GM18520 (cell line): ENCODE data around the gene NEDD9.

ENCODE experiments used
- ATAC-seq: cut with Tn5 transposase; IDR thresholded peaks from one replicate; pipeline ENCODE4 v1.9.1; 2021; ENCODE audit not compliant: unreplicated experiment

Gene NEDD9

DNA sequence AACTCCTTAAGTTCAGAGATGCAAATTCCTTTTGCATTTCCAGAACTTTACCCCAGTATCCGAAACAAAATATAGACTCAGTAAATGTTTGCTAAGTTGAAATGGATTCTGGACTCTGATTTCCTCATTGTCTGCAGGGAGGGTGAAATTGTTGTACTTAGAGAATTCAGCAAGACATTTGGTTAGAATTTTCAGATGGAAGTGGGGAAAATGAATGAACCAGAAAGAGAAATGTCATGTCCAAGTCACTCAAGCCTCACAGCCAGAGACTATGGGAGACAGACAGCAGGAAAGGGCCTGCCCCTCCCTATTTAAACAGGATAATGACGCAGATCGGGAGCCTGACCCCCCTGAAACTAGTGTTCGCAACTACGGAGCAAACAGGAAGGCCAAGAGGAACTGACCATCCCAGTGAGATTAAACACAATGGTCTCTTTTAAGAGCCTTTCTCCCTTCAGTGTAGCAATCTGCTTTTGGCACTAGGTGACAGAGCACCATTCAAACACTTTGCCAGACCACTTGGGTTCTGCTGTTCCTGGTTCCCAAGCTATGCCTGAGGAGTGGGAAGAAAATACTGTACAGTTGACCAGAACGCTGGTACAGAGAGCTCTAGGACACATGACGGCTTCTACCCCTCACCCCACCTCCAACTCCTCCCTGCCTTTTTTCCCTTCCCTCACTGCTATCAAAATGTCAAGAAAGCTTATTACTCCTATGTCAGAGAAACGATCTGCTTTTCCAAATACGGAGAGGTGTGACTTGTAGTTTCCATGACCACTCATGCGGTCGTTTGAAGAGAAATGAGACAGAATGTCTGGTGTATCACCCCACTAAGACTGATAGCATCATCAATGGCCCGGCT, 13.7 kb downstream of the NEDD9 start:
- ATAC-seq, result no peak

DNA sequence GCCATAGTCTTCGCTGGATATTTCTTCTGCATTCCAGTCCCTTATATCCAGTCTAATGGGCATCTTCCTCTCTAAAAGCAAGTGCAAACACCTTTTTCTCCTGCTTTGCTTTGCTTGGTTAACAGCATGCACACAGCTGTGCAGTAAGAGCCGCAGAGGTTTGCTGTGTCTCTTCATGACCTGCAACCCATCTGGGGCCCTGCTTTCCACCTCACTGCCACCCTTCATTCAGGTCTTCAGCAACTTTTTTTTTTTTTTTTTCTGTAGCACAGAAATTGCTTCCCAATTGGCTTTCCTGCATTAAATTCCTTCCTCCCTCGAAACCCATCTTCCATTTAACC, 14.4 kb downstream of the NEDD9 start:
- no peak for ATAC-seq

DNA sequence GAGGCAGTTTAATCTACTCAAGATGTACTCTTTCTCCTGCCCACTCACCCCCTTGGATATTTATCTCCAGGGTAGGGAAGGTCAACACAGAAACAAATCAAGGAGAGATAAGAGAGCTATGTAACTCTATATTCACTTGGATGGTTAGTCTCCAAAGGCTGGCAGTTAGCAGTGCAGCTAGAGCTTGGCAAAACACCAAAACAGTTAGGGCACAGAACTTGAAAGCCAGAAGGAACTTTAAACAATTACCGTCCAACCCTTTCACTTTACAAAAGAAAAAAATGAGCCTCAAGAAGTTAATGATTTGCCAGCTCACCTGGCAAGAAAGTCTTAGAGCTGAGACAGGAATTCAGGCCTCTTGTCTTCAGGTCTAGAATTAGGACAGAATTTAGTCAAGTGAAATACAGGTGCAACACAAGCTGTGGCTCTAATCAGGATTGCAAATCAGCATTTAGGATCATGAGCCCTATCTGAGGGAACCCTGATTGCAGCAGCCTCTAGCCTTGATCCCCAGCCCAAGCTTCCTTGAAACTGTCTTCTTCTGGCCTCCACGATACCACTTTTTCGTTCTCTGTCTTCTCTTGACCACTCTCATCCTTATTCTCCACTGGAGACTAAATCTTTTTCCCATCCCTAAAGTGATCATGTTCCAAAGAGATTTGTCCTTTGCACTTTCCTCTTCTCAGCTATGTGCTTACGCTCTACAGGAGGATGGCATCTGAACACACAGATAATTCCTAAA, 14.9 kb downstream of the NEDD9 start:
- no peak for ATAC-seq

DNA sequence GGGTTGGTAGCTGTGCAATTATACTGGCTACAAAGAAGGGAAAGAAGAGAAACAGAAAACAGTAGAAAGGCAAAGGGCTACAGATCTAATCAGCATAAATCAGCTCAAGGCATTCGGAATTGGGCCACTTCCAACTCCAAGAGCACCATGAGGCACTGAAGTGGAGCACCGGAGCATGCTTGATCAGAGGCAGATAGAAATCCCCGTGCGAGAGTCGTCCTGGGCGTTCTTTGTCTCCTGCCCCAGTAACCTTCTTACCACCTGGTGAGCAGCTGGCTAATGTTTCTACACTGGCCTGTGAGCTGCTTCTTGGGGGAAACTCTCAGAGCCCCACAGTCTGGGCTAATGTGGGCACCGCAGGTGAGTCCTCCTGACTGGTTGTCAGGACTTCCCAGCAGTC, 16.7 kb downstream of the NEDD9 start:
- ATAC-seq, result no peak

DNA sequence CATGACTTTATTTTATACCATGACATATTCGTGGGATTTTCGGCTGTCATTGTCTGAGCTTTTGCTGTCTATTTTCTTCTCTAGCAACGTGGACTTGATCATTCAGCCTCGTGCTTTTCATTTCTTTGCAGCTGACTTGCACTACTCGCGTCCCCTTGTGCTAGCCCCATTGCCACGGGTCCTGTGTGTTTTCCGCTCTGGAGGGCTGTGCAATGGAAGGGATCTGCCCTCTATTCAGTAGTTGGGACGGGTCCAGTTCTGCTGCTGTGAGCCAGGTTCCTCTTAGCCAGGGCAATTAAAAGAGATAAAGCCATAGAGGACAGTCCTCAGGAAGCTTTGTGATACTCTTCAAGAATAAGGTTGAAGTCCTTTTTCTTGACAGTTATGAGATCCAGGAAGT, 17.6 kb downstream of the NEDD9 start:
- ATAC-seq, result no peak

DNA sequence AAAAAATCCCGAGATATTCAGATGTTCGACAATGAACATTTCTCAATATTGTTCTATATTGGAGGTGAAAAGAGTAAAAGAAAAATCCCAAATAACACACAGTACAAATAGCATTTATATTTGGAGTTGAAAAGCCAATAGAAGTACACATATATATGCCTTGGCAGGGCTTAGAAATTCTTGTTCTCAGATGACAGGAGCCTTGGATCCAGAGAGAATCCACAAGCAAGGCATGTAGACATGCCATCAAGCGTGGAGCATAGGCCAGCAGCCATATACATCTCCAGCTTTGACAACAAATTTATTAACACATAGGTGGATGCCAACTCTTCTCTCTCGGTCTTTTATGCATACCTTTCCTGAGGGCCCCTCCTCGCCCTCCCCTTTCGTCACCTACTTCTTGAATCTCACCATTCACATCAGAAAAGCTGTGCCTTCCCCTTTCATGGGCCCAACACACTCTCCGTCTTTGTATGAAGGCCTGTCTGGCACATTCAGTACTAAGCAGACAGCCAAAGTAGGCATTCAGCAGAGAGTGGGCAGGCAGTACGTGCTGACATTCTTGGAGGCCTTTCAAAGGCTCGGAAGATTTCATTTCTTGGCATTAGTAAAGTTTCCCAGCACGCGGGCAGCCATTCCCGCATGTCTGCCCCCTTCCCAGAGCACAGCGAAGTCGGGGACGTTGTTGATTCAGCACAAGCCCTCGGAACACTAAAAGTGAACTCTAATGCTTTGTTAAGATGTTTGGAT, 18.2 kb downstream of the NEDD9 start:
- ATAC-seq, result no peak

DNA sequence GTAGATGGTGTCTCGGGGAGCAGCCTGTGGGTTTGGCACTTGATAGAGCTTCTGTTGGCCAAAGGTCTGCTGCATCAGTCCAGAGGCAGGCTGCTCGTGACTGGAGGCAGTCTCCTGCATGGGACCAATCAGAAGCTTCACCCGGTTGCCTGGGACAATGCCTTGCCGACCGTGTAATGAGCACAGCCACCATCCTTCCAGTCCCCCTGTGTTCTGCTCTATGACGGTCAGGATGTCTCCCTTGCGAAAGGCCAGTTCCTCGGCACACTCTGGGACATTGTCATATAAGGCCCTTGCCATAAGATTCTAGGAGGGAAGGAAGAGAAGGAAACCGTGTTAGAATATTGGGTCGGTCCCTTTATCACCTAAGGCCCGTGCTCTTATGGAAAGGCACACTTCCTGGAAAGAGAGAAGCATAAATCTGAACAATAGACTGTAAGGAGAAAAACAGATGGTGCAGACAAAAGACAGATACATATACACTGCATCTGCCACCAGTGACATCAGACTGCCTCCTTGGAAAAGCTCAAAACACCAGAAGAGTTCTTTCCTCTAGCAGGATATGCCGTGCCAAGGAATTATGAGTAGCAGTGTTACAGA, 18.9 kb downstream of the NEDD9 start:
- ATAC-seq, result no peak

DNA sequence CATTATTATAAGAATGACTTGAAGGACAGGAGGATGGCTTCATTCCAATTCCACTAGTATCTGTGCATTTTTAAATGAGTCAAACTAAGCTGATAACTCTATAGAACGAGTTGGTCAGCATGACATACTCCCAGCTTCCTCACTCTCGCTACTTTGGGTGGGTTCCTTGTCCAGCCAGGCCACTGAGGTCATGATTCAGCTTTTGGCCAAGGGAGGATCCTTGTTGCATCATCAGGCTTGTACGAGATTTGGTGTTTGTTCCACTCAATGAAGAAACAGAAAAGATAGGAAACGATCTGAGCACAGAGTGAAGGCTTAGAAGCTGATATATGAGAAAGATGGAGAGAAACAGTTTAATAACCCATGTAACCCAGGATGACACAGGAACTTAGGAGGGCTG, 19.8 kb downstream of the NEDD9 start:
- ATAC-seq, result no peak

DNA sequence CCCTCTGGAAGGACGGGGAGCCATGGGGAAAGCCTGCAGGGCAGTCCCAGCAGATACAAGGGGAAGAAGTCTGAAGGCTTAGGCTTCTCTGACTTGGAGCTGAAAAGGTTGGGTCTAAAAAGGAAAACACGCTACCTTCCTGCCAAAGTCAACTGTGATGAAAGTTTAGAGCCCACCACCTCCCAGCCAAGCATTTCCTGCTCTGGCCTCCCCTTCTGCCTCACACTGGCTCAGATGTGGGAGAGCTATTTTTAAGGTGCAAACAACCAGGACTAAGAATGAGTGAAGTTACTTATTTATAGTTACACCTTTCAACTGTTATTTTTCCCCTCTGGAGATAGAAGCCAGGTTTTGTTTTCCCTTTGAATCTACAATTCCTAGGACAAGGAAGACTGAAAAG, 21.2 kb downstream of the NEDD9 start:
- no peak for ATAC-seq

DNA sequence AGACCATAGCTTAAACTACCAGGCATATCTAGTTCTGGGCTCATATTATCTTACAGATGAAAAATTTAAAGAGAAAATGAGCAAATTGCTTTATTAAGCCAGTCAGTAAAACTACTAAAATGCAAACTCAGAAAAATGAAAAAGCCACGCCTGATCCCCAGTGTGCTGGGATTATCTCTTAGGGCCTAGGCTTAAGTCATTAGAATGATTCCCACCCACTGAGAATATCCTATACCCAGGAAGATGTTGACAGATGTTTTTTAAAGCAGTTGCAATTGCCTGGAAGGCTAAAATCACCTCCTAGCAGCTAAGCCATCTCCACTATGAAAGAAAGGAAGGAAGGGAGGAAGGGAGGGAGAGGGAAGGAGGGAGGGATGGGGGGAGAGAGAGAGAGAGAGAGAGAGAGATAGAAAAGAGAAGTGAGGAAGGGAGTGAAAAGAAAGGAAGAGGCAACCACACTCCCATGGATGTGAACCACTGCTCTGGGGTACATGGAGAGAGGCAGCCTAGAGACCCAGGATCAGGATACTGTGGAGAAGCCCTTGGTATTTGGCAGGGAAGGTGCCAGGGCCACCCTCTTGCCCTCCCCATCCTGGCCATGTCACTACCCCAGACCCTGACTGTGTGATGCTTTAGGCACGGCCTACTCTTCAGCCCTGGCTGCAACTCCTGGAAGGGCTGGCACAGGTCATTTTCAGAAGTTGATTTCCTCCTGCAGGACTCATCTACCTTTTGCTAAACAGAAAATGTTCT, 21.9 kb downstream of the NEDD9 start:
- no peak for ATAC-seq

DNA sequence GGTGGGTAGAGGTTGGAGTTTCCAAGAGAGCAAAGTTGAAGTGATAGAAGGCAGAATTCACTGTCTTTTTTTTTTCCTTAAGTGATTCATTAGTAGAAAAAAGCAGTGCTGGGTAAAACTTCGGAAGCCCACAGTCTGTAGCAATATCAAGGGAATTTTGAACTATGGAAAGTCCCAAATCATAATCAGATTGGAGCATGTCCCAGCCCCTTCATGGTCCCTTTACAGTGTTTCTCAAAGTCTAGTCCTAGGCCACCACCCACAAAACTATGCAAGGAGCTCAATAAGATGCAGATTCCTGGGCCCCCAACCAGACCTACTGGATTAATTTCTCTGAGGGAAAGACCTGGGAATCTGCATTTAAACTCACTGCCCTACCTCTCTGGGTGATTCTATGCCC, 22.6 kb downstream of the NEDD9 start:
- no peak for ATAC-seq

DNA sequence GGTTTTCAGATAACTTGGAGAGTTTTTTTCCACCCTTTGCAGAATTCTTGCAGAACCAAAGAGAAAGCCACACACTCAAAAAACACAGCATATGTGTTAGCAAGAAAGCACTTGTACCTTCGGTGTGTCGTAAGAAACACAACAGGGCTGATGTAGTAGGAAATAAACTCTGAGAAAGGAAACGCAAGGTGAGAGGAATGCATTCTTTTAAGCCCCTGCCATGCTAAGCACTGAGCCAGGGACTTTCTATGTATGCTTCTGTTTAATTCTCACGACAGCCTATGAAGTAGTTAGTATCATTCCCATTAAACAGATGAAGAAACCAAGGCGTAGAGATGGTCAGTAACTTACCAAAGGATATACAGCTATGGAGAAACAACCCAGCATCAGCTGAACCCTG, 23.1 kb downstream of the NEDD9 start:
- no peak for ATAC-seq

DNA sequence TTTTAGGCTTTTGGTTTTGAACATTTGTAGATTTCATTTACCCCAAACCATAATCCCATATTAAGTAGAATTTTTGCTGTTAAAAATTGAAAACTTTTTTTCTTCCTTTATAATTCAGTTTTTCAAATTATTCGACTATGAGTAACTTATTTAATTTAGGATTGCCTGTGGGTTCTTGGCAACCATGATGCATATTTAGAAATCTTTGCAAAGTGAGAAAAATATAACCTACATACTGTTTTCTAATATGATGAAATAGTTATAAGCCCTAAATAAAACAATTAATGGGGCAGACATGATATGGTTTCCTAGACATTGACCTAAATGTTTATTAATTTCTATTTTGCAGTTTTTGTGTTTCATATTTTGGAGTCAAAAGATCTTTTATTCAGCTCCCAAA, 23.6 kb downstream of the NEDD9 start:
- ATAC-seq, result no peak

DNA sequence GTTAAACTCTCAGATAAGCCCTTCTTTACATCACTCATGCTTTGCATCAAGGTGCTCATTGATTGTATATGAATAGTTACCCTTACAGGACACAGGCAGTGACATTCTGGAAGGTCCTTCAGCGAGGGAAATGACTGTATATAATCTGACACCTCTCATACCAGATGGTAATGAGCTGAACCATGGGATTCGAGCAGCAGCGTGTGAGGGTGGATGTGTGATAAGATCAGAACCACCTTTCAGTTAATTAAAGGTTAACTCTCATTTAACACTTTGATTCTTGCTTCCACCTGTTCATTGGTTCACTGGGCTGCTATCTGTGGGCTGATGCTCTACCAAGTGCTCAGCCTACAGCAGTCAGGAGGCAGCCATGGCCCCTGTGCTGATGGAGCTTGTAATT, 24.2 kb downstream of the NEDD9 start:
- no peak for ATAC-seq

DNA sequence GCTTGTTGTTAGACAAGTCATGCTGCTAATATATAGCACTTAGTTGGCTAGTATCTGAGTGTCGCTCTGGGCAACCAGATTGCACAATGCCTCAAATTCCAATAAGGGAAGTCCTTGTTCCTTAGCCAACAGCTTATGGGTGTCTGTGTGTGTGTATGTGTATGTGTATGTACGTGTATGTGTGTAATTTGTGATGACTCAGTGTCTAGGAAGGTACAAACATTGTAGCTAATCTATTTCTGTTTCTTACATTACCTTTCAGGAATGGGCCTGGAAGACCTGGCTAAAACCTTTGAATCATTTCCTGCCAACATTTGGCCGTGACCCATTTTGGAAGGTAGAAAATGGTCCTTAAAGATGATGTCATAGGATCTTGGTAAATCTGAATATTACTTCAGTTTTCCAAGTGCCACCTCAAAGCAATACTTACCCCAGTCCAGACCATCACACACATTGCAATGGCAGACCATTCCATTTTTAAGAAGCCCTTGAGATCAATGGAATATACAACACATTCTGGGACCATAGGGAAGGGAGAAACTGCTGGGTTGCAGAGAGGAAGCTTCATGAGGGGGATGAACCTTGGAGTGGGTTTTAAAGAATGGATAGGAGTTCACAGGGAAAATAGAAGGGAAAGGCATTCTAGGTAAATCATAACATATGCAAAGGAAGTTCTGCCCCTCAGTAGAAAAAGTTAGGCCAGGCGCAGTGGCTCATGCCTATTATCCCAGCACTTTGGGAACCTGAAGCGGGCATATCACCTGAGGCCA, 25.1 kb downstream of the NEDD9 start:
- no peak for ATAC-seq

DNA sequence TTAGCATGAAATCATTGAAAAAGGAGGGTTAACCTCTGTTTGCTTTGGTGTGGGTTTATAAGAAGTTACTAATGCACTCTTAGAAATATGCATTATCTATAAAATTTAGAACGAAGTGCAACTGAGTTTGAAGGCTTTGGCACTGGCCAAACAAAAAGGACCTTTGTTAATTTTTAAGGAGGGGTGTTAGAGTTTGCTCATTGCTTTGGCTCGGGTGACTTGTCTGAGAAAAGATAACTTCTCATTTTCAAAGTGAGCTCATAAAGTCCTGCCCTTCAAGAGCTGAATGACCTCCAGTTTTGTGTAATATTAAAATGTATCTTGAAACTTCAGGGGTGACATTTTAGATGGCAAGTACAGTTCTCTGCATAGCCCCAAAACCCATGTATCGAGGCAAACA, 25.9 kb downstream of the NEDD9 start:
- no peak for ATAC-seq

DNA sequence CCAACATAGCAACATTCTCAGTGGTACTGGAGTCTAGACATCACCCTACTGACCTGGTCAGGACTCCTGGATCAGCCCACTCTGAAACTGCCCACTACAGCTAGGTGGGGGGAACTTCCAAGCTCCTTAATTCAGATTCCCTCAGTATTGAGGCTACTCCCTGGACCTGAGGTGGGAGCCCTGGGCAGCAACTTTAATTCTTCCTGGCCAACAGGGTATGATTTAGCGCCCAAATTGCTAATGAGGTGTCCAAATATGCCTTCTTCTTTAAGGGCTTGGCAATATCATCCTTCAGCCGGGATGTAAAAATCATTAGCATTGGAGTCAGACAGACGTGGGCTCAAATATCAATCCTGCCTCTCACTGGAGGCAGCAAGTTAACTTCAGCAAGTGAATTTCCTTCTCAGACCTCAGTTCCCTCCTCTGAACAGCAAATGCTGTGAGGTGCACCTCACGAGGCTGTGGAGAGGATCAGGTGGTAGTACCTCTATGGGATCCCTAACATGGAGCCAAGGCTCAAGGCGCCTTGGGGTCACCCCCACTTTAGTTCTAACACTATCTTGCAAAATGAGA, 27.6 kb downstream of the NEDD9 start:
- no peak for ATAC-seq

DNA sequence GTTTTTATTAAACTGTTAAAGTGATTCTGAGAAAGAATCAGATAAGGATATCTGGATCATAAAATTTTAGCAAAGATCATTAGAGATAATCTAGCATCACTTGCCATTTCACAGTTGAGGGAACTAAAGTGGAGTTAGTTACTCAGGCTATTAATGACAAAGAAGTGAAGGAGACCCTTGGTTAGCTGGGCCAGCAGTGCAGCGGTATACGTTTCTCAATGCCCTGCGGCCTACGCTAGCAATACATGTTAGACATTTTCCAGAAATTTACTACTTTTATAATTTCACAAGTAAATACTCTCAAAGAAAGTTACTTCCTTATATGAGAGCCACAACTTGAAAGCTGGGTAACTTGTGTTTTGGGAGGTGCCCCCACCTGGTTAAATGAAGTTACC, 28.5 kb downstream of the NEDD9 start:
- no peak for ATAC-seq

DNA sequence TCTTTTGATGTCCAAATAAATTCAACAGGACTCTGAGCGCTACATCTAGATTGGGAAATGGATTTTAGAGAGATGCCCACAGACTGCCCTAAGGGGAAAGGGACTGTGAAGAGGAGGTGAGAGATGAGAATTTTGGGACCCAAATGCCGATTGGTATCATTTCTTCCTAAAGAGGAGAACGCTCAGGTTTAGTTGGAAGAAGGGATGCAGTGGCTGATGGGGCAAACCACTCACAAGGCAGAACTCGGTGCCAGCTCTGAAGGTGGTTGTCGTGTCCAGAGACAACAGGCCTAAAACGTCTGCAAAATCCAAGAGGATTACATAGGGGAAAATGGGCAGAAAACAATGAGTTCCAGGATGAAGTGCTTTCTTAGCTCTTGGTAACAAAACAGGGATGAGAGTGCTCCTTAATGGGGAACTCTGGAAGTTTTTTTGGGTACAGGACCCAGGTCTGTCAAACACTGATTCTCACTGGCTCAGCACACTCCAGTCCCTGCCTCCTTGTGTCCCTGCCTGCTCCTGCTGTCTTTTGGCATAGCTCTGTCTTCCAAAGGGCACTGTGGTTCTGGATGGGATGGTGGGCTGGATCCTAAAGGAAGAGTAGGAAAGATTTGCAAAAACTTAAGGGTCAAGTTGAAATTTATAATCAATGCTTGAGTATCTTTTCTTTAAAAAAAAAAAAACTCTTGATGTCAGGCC, 29.0 kb downstream of the NEDD9 start:
- no peak for ATAC-seq
